Stimulated activated naive CD8-positive, alpha-beta T cell treated with anti-CD3 and anti-CD28 coated beads, Interleukin-15, amount 100 ng/mL, for 72 hours (primary cell): ENCODE measurements around the gene PKN1.

Experiments
- ATAC-seq: fragments of 150-1000 bp; cut with Tn5 transposase; 2 replicates; pipeline ENCODE4 v1.10.0; 2021; ENCODE audit warnings: mild to moderate bottlenecking, moderate library complexity
- DNase-seq, 2 donors: peaks; one replicate each; pipeline ENCODE4 v3.0.0; 2021 to 2022
- H3K27ac Mint-ChIP-seq, 2 donors: one replicate each; pipeline ENCODE4 v1.8.0; 2022; ENCODE audit warnings: mild to moderate bottlenecking in 2 of 2, mixed read lengths in 2 of 2, moderate library complexity in 2 of 2
- H3K27me3 Mint-ChIP-seq: one replicate; pipeline ENCODE4 v1.8.0; 2022; ENCODE audit warnings: mixed read lengths
- H3K4me1 Mint-ChIP-seq: one replicate; pipeline ENCODE4 v1.8.0; 2022; ENCODE audit warnings: mild to moderate bottlenecking, mixed read lengths
- H3K4me3 Mint-ChIP-seq, 2 donors: one replicate each; pipeline ENCODE4 v1.8.0; 2022; ENCODE audit warnings: mild to moderate bottlenecking in 2 of 2, mixed read lengths in 2 of 2, moderate library complexity in 1 of 2
- H3K9me3 Mint-ChIP-seq, 2 donors: one replicate each; pipeline ENCODE4 v1.8.0; 2022; ENCODE audit warnings: mixed read lengths in 2 of 2

PKN1 gene

DNA sequence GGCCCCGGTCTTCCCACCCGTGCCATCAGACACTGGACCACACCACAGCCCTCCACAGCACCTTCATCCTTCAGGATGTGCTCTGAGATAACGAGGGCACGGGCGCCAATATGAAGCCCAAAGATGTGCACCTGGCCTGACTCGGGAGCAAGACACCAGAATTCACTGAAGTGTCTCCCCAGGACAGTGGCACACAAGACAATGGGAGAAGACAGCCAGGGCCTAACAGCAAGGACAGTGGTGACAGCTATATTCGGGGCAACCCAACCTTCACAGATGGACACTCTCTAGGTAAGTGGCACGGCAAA lies 21.2 kb upstream of the PKN1 start:
- Mint-ChIP-seq H3K4me3 (no peak overlapping the region), H3K9me3 (no peaks in the 10 kb centered on the region), H3K4me1 (peaks cover 93% of the 10 kb centered on the region), H3K27me3 (no peaks in the 10 kb centered on the region), H3K27ac (peak overlapping the region in 1 of 2 donors; percentile 97)
- no peak for ATAC-seq
- DNase-seq = no peak

- Mint-ChIP-seq H3K9me3 (no peaks in the 10 kb centered on the region), H3K4me3 (peak overlapping the region in 1 of 2 donors; percentile 67), H3K27me3 (no peaks in the 10 kb centered on the region), H3K27ac (peak overlapping the region in 1 of 2 donors; percentile 97), H3K4me1 (peaks cover 91% of the 10 kb centered on the region)
- ATAC-seq (no peak), DNase-seq (no peak)
Measured at GRCh38 chr19:14412324-14412995, 20.6 kb upstream of the PKN1 start.

DNA sequence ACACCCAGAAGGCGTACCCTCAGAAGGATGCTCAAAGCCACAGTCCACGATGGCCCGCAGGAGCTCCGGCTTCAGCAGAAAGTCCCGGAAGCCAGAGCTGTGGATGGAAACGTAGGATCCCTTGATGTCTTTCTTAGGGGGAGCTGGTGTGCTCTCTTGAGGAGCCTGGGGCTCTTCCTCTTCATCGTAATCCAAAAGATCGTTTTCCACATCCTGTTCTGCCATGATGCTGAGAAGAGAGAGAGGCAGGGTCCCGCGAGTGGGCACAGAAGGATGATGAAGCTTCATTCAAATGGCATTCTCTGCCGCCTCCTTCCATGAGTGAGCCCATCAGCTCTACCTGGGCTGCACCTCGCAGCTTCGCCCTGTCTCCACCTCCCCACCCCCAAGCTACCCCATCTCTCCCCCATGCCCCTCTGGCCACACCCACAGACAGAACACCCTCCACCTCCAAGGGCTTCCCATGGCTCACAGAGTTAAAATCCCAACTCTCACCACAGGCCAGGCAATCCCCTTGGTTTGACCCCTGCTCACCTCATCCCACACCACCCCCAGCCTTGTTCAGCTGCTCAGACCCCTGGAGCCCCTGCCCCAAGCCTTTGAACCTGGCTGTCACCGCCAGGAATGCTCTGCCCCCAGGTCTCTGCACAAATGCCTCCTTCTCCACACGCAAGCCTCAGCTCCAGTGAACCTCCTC lies 20.0 kb upstream of the PKN1 start:
- no peak for ATAC-seq
- Mint-ChIP-seq H3K4me1 (peaks cover 86% of the 10 kb centered on the region), H3K27ac (peak overlapping the region in 1 of 2 donors; percentile 97), H3K9me3 (no peaks in the 10 kb centered on the region), H3K27me3 (no peaks in the 10 kb centered on the region), H3K4me3 (peak overlapping the region in 1 of 2 donors; percentile 67)
- no peak for DNase-seq

GRCh38 chr19:14413693-14414181 lies 19.4 kb upstream of the PKN1 start:
- Mint-ChIP-seq H3K27me3 (no peaks in the 10 kb centered on the region), H3K4me3 (peak overlapping the region in 1 of 2 donors; percentile 67), H3K4me1 (peaks cover 80% of the 10 kb centered on the region), H3K27ac (peak overlapping the region in 1 of 2 donors; percentile 97), H3K9me3 (no peaks in the 10 kb centered on the region)
- no peak for DNase-seq
- no peak for ATAC-seq

- no peak for DNase-seq
Measured at GRCh38 chr19:14414926-14415690, 18.0 kb upstream of the PKN1 start.

DNA sequence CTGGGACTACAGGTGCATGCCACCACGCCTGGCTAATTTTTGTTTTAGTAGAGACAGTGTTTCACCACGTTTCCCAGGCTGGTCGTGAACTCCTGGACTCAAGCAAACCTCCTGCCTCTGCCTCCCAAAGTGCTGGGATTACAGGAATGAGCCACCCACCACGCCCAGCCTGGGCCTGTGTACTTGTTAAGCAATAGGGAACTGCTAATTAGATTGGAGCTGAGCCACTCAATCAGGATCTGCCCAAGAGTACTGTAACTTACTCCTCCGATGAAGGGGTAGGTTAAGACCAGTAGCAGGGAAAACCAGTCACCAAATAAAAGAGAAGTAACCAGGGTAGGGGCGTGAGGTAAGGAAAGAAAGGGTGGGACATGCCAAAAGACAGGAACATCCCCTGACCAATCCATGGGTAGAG lies 16.3 kb upstream of the PKN1 start:
- Mint-ChIP-seq H3K4me3 (peak overlapping the region; percentile 90 to 98), H3K4me1 (peaks cover 57% of the 10 kb centered on the region), H3K27ac (peak overlapping the region; percentile 72 to 91), H3K27me3 (no peaks in the 10 kb centered on the region), H3K9me3 (no peaks in the 10 kb centered on the region)
- no peak for DNase-seq
- ATAC-seq = no peak

More at GRCh38 chr19:14414926-14415690, 18.0 kb upstream of the PKN1 start:
- no peak for ATAC-seq
- Mint-ChIP-seq H3K27ac (peak overlapping the region; percentile 52), H3K4me3 (peak overlapping the region; percentile 31 to 98), H3K4me1 (peaks cover 73% of the 10 kb centered on the region), H3K9me3 (no peaks in the 10 kb centered on the region), H3K27me3 (no peaks in the 10 kb centered on the region)

- ATAC-seq (peak; percentile 83), DNase-seq (peak; percentile 89)
- H3K27ac Mint-ChIP-seq = peak overlapping the region; percentile 98 to 99
- H3K4me1 Mint-ChIP-seq = peaks cover 38% of the 10 kb centered on the region
- H3K27me3 Mint-ChIP-seq = no peaks in the 10 kb centered on the region
- H3K4me3 Mint-ChIP-seq = peak overlapping the region; percentile 90 to 98
- H3K9me3 Mint-ChIP-seq = no peaks in the 10 kb centered on the region
Measured at GRCh38 chr19:14418856-14419105, 14.3 kb upstream of the PKN1 start.

GRCh38 chr19:14419106-14419813 lies 13.8 kb upstream of the PKN1 start, which contains the start of gene DDX39A:
DDX39A (minus strand) TSS chr19:14419341; CDS start chr19:14413220, 6,121 bp downstream.
- ATAC-seq (peak; percentile 94), DNase-seq (peak; percentile 96 to 99)
- peak within 1 kb of the TSS; percentile 90 to 98 for H3K4me3 Mint-ChIP-seq
- H3K9me3 Mint-ChIP-seq = no peaks in the 10 kb centered on the region
- peaks cover 34% of the 10 kb centered on the region for H3K4me1 Mint-ChIP-seq
- H3K27me3 Mint-ChIP-seq = no peaks in the 10 kb centered on the region
- peak within 1 kb of the TSS; percentile 98 to 99 for H3K27ac Mint-ChIP-seq

GRCh38 chr19:14425696-14426138 lies 7.4 kb upstream of the PKN1 start:
- no peak for ATAC-seq
- Mint-ChIP-seq H3K27me3 (no peaks in the 10 kb centered on the region), H3K27ac (no peak overlapping the region), H3K9me3 (no peaks in the 10 kb centered on the region), H3K4me3 (no peak overlapping the region), H3K4me1 (peaks cover 4% of the 10 kb centered on the region)
- DNase-seq = no peak

DNA sequence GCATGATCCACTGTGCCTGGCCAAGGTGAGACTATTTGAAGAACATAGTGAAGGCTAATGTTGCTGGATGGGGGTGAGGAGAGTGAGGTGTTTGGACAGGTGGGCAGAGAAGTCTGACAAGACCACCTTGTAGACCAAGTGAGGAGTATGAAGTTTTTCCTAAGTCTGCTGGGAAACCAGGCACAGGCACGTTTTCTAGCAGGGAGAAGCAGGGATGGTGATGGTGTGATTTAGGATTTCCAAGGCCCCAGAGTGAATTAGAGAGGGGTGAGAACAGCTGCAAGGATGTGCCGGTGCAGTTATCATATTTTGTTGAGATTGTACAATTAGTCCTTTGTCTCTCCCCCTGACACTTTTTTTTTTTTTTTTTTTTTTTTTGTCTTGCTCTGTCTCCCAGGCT lies 5.6 kb upstream of the PKN1 start:
- Mint-ChIP-seq H3K9me3 (no peaks in the 10 kb centered on the region), H3K4me1 (peaks cover 16% of the 10 kb centered on the region), H3K27me3 (no peaks in the 10 kb centered on the region), H3K4me3 (no peak overlapping the region), H3K27ac (no peak overlapping the region)
- ATAC-seq (no peak), DNase-seq (no peak)

DNA sequence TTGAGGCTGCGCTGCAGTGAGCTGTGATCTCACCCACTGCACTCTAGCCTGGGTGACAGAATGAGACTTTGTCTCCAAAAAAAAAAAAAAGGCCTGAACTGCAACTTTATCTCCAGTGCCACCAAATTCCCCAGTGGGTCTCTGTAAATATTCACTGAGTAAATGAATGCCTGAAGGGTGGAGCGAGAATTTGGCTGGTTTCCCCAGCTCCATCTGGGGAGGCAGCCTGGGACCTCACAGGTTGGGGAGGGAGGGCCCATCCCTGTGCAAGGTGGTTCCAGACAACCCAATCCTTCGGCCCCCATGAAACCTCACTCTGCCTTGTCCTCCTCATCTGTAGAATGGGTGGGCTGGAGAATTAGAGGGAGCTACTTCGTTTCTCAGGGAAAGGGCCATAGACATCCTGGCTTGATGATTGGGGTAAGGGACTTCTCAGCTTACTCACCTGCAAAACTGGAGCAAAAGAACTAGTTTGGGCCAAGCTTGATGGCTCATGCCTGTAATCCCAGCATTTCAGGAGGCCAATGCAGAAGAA lies 4.2 kb upstream of the PKN1 start:
- ATAC-seq (no peak), DNase-seq (no peak)
- Mint-ChIP-seq H3K4me1 (peaks cover 19% of the 10 kb centered on the region), H3K27ac (no peak overlapping the region), H3K4me3 (no peak overlapping the region), H3K9me3 (no peaks in the 10 kb centered on the region), H3K27me3 (no peaks in the 10 kb centered on the region)

DNA sequence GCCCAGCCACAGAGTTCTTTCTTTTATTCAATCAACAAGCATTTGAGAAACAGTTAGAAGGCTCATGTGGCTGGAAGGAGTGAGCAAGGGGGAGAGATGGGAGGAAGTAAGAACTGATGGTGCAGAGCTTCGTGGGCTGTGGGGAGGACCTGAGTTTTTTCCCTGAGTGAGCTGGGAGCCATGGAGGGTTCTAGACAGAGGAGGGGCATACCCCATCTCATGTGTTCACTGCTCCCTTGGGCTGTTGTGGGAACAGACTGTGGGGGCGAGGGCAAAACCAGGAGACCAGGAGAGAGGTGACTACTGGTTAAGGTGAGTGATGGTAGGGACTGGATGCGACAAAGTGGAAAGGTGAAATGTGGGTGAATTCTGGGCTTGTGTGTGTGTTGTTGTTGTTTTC lies 2.4 kb upstream of the PKN1 start:
- ATAC-seq (no peak), DNase-seq (no peak)
- no peak overlapping the region for H3K27ac Mint-ChIP-seq
- H3K9me3 Mint-ChIP-seq = no peaks in the 10 kb centered on the region
- peaks cover 36% of the 10 kb centered on the region for H3K4me1 Mint-ChIP-seq
- no peaks in the 10 kb centered on the region for H3K27me3 Mint-ChIP-seq
- H3K4me3 Mint-ChIP-seq = no peak overlapping the region

GRCh38 chr19:14433554-14434501 lies 722 bp downstream of the PKN1 start:
- H3K27ac Mint-ChIP-seq = peak overlapping the region; percentile 57 to 83
- DNase-seq (peak; percentile 37), ATAC-seq (peak; percentile 56)
- H3K4me3 Mint-ChIP-seq = peak overlapping the region; percentile 77 to 86
- H3K9me3 Mint-ChIP-seq = no peaks in the 10 kb centered on the region
- H3K4me1 Mint-ChIP-seq = peaks cover 68% of the 10 kb centered on the region
- no peaks in the 10 kb centered on the region for H3K27me3 Mint-ChIP-seq

DNA sequence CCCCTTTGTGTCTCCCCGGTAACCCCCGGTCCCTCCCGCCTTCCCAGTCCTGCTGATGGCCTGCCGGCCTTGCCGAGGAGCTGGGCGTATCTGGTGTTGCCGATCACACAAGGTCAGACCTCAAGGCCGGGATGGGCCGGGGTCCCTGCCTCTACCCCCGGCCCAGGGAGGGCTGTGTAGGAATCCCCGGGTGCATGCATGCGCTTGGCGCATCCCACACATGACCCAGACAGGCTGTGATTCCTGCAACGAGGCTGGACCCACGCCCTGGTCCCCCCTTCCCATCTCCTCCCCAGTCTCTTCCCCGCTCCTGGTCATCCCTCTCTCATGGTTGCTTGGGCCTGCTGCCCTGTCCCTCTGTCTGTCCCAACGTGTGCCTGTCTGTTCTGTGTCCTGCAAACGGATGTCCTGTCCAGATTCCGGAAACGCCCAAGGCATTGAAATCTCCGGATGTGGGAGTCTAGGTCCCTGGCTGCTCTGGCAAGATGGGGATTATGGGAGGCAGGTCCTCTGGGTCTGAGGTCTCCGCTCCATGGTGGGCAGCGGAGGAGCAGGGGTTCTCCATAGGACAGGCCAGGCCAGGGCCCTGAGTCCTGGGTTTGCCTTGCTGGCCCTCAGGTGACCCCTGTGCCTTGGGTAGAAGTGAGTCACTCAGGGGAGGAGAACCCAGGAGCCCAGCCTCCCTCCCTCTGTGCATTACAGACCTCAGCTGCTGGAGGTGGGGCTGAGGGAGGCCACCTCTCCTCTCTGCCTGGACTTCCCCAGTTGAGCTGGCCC lies 1.6 kb downstream of the PKN1 start:
- DNase-seq (peak; percentile 43 to 61), ATAC-seq (peak; percentile 83)
- Mint-ChIP-seq H3K4me1 (peaks cover 77% of the 10 kb centered on the region), H3K27me3 (no peaks in the 10 kb centered on the region), H3K4me3 (peak overlapping the region; percentile 77 to 86), H3K9me3 (no peaks in the 10 kb centered on the region), H3K27ac (peak overlapping the region; percentile 44 to 63)
